PC-9 (cell line): ENCODE data around the gene DIAPH3. TPM values are rescaled to one million over a fixed set of nuclear protein-coding genes. Genes with fewer than 3 reads are reported as not detected.

ENCODE experiments used
- BruUV-seq: library from RNA; stranded (reverse); fragments of 400-500 nt; replicated peaks from 2 replicates; lab custom pipeline; 2021; lab: Mats Ljungman, UMichigan
- CTCF ChIA-PET: fragments of 300-600 bp; sonication (Branson Sonifier 250); formaldehyde crosslinking; loops from one replicate; lab custom pipeline; 2022; ENCODE audit warnings: antibody characterized with exemption; lab: Charles Lee
- POLR2A ChIA-PET: fragments of 300-600 bp; sonication (Branson Sonifier 250); formaldehyde crosslinking; loops from one replicate; lab custom pipeline; 2022; ENCODE audit warnings: antibody characterized with exemption; ENCODE audit not compliant: unreplicated experiment; lab: Charles Lee
- DNase-seq, 2 experiments: peaks; one replicate each; pipeline versions ENCODE4 v3.0.0 to v3.0.0-alpha.2; 2015 to 2022; ENCODE audit warnings: mixed read lengths in 1 of 2
- H2AFZ ChIP-seq: fragments of 200-600 bp; sonication (generic); 2 replicates; pipeline ENCODE4 v1.8.1; 2017; ENCODE audit warnings: antibody characterized with exemption
- H3F3A ChIP-seq: fragments of 200-600 bp; sonication (generic); 2 replicates; pipeline ENCODE4 v1.8.1; 2017; ENCODE audit warnings: antibody characterized with exemption, mild to moderate bottlenecking, low read depth; ENCODE audit not compliant: insufficient read depth
- H3K27ac ChIP-seq: fragments of 200-600 bp; sonication (generic); 2 replicates; pipeline ENCODE4 v1.6.1; 2016; ENCODE audit warnings: mixed run types
- H3K27me3 ChIP-seq: fragments of 200-600 bp; sonication (generic); 2 replicates; pipeline ENCODE4 v1.6.1; 2016; ENCODE audit warnings: low read depth, mixed run types; ENCODE audit not compliant: insufficient read depth
- H3K36me3 ChIP-seq: fragments of 200-600 bp; sonication (generic); 2 replicates; pipeline ENCODE4 v1.6.1; 2016; ENCODE audit warnings: low read depth, mixed run types
- H3K4me1 ChIP-seq: fragments of 200-600 bp; sonication (generic); replicated peaks from 2 replicates; pipeline ENCODE4 v1.6.1; 2016; ENCODE audit warnings: mixed run types; ENCODE audit not compliant: insufficient read depth
- H3K4me2 ChIP-seq: fragments of 200-600 bp; sonication (generic); 2 replicates; pipeline ENCODE4 v1.6.1; 2017; ENCODE audit warnings: mixed run types
- H3K4me3 ChIP-seq: fragments of 200-600 bp; sonication (generic); 2 replicates; pipeline ENCODE4 v1.6.1; 2016; ENCODE audit warnings: mixed run types
- H3K79me2 ChIP-seq: fragments of 200-600 bp; sonication (generic); 2 replicates; pipeline ENCODE4 v1.6.1; 2017; ENCODE audit warnings: low read depth, mixed run types
- H3K9me2 ChIP-seq: fragments of 200-600 bp; sonication (generic); 2 replicates; pipeline ENCODE4 v1.8.1; 2017; ENCODE audit warnings: mild to moderate bottlenecking; ENCODE audit not compliant: insufficient read depth
- H3K9me3 ChIP-seq: fragments of 200-600 bp; sonication (generic); 2 replicates; pipeline ENCODE4 v1.8.1; 2016; ENCODE audit warnings: low read depth; ENCODE audit not compliant: insufficient read depth
- H4K20me1 ChIP-seq: fragments of 200-600 bp; sonication (generic); 2 replicates; pipeline ENCODE4 v1.8.1; 2017; ENCODE audit not compliant: insufficient read depth
- EZH2 ChIP-seq: fragments of 200-600 bp; sonication (generic); IDR thresholded peaks from 2 replicates; pipeline ENCODE4 v1.8.0; 2017; ENCODE audit warnings: antibody characterized with exemption, low read depth
- intact Hi-C: fragments of 100-400 bp; cut with micrococcal nuclease; formaldehyde crosslinking; loops from one replicate; pipeline ENCODE4 v1.10.0; 2022; ENCODE audit not compliant: unreplicated experiment
- total RNA-seq: library from RNA; stranded (reverse); gene quantifications from 2 replicates; pipeline ENCODE4 v1.2.3, GENCODE V29; 2021
- TF ChIP-seq, protein P1 (sequence below): fragments of 200-600 bp; sonication (generic); conservative IDR thresholded peaks from 2 replicates; pipeline ENCODE4 v1.6.1; 2017; ENCODE audit warnings: mixed run types, antibody characterized with exemption, mild to moderate bottlenecking, moderate library complexity

DIAPH3 gene
- total RNA-seq, 1 experiment from 2014 or later = 39.3 TPM

DNA sequence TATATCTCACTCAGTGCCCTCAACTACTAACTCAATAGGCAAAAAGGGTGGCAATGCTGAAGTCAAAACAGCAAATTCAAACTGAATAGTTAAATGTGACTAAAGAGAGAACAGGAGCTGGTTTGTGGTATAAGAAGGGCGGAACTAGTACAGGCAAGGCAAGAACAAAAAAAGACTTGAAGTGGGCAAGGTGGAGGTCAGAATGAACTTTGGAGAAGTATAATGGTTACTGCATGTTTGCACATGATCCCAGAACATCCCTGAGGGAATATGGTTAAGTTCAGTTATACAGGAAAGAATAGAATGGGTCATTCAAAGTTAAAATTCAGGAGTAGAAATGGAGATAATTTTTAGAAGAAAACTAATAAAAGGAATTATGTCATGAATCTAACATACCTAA, 85.5 kb downstream of the DIAPH3 start:
- no peak for DNase-seq
- Histone ChIP-seq H3K79me2 (no peaks in the 10 kb centered on the region), H4K20me1 (no peaks in the 10 kb centered on the region)

DNA sequence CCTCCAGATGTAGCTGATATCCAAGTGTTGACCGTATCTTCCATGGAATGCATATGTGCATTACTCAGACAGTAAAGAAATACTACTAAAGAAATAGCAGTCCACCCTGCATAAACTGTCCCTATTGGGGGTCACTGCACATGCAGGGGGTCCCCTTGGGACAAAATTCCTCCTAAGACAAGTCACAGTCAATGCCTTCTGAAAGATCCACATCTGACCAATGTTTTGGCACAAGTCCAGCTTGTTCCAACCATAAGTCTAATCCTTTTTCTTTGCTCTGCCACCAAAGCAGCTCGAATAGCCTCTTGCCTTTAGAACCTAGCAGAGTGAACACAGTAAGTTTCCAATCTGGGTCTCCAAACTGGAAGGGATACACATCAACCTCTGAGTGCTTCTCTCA, 87.9 kb downstream of the DIAPH3 start:
- Histone ChIP-seq H4K20me1 (no peaks in the 10 kb centered on the region), H3K4me1 (no peaks in the 10 kb centered on the region), H3K9me3 (no peaks in the 10 kb centered on the region), H3K4me3 (no peak overlapping the region), H3K36me3 (no peaks in the 10 kb centered on the region), H3K4me2 (no peak overlapping the region), H3K79me2 (no peaks in the 10 kb centered on the region), H3K27ac (no peak overlapping the region), H3K27me3 (no peaks in the 10 kb centered on the region), H2AFZ (no peak overlapping the region), H3K9me2 (no peaks in the 10 kb centered on the region), H3F3A (no peaks in the 10 kb centered on the region)
- TF ChIP-seq, protein P1, sequence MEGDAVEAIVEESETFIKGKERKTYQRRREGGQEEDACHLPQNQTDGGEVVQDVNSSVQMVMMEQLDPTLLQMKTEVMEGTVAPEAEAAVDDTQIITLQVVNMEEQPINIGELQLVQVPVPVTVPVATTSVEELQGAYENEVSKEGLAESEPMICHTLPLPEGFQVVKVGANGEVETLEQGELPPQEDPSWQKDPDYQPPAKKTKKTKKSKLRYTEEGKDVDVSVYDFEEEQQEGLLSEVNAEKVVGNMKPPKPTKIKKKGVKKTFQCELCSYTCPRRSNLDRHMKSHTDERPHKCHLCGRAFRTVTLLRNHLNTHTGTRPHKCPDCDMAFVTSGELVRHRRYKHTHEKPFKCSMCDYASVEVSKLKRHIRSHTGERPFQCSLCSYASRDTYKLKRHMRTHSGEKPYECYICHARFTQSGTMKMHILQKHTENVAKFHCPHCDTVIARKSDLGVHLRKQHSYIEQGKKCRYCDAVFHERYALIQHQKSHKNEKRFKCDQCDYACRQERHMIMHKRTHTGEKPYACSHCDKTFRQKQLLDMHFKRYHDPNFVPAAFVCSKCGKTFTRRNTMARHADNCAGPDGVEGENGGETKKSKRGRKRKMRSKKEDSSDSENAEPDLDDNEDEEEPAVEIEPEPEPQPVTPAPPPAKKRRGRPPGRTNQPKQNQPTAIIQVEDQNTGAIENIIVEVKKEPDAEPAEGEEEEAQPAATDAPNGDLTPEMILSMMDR = no peak
- no peak for TF ChIP-seq EZH2
- BruUV-seq = no TSS peak
- intact Hi-C loops = no loop called here
- POLR2A ChIA-PET = no interaction called here
- CTCF ChIA-PET = no interaction called here
- DNase-seq = no peak

More for the DNA sequence above, 85.5 kb downstream of the DIAPH3 start:
- Histone ChIP-seq H3K4me3 (no peak overlapping the region), H3K9me3 (no peaks in the 10 kb centered on the region), H3K27me3 (no peaks in the 10 kb centered on the region), H2AFZ (no peak overlapping the region), H3F3A (no peaks in the 10 kb centered on the region), H3K27ac (no peak overlapping the region), H3K9me2 (no peaks in the 10 kb centered on the region), H3K4me1 (no peaks in the 10 kb centered on the region), H3K36me3 (no peaks in the 10 kb centered on the region), H3K4me2 (no peak overlapping the region)
- ChIA-PET POLR2A (no interaction called here), CTCF (no interaction called here)
- intact Hi-C loops = no loop called here
- BruUV-seq = no TSS peak
- no peak for TF ChIP-seq EZH2

DNA sequence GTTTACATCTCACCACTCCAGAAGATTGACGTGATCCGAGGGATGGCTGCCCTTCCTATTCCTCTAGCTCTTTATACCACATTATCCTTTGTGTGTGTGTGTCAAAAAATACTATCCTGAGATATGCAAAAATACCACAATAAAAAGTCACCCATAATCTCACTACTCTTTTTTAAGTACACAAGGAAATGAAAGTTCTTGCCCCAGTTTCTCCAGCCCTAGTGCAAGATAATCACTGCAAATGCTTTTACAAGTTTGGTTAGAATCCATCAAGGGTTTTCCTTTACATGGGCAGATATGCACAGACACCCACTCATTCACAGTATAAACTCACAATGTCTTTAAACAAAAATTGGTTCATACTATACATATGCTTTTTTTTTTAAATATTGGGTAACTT, 89.3 kb downstream of the DIAPH3 start:
- H3K27ac ChIP-seq = no peak overlapping the region
- no peaks in the 10 kb centered on the region for H3K79me2 ChIP-seq
- H3K4me1 ChIP-seq = no peaks in the 10 kb centered on the region
- no peaks in the 10 kb centered on the region for H4K20me1 ChIP-seq
- no TSS peak for BruUV-seq
- H3K4me2 ChIP-seq = no peak overlapping the region
- no peak overlapping the region for H2AFZ ChIP-seq
- DNase-seq = no peak
- intact Hi-C loops = loop anchor here (5.0 kb wide), 1 partner anchor 47 kb away; no protein-coding TSS in a partner anchor
- ChIA-PET CTCF (no interaction called here), POLR2A (no interaction called here)
- TF ChIP-seq, protein P1 = no peak
- TF ChIP-seq EZH2 = no peak
- H3K4me3 ChIP-seq = no peak overlapping the region
- H3K9me2 ChIP-seq = no peaks in the 10 kb centered on the region
- no peaks in the 10 kb centered on the region for H3K36me3 ChIP-seq
- H3K27me3 ChIP-seq = no peaks in the 10 kb centered on the region
- H3F3A ChIP-seq = no peaks in the 10 kb centered on the region
- H3K9me3 ChIP-seq = no peaks in the 10 kb centered on the region

DNA sequence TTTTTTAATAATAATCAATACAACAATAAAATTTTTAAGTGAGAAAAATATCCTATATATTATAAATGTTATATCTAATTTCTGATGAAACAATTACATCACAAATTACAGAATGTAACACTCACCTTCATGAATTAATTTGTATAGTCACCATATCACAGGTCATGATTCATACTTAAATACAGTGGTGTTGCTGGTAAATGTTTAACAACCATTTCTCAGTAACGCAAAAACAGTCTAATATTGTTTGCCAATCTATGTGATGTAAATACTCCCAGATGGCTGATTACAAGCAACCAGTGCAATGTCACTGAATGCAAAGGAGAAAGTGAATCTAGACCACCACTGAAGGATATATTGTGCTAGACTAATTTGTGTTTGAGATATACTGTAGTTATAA, 97.5 kb downstream of the DIAPH3 start:
- H3K27me3 ChIP-seq = no peaks in the 10 kb centered on the region
- no peak overlapping the region for H2AFZ ChIP-seq
- no peaks in the 10 kb centered on the region for H3K79me2 ChIP-seq
- no peaks in the 10 kb centered on the region for H3K4me1 ChIP-seq
- DNase-seq = no peak
- intact Hi-C loops = no loop called here
- H3F3A ChIP-seq = no peaks in the 10 kb centered on the region; the same call in 1 of the 2 replicates
- H3K27ac ChIP-seq = no peak overlapping the region
- CTCF ChIA-PET = no interaction called here
- no peak overlapping the region for H3K4me2 ChIP-seq
- TF ChIP-seq EZH2 = no peak
- TF ChIP-seq, protein P1 = no peak
- POLR2A ChIA-PET = no interaction called here
- H3K4me3 ChIP-seq = no peak overlapping the region
- no TSS peak for BruUV-seq
- H3K9me3 ChIP-seq = no peaks in the 10 kb centered on the region
- no peaks in the 10 kb centered on the region for H4K20me1 ChIP-seq
- no peaks in the 10 kb centered on the region for H3K9me2 ChIP-seq
- no peaks in the 10 kb centered on the region for H3K36me3 ChIP-seq
